Measurements from ENCODE around the gene SESN1.

- TF ChIP-seq CTCF (IDR thresholded peaks at IDR 0.05; ENCODE audit: low read length) (no peak), EZH2phosphoT487 (IDR thresholded peaks at IDR 0.05; ENCODE audit: low read length) (no peak), EZH2 (optimal IDR thresholded peaks at IDR 0.05; ENCODE audit: low read depth, low read length) (no peak)
Measured at GRCh38 chr6:109088995-109089394, 5.7 kb downstream of the SESN1 start.
